Neural cell (in vitro differentiated cells): ENCODE results near the gene WDR1. TPM values are rescaled to one million over a fixed set of nuclear protein-coding genes. Genes with fewer than 3 reads are reported as not detected.

Experiments used
- H2AFZ ChIP-seq: fragments of 200-600, 300-800 bp; sonication (generic), shearing (Covaris generic); 2 replicates; pipeline ENCODE4 v1.6.0; 2014; ENCODE audit warnings: low read depth, mild to moderate bottlenecking, antibody characterized with exemption, low read length, moderate library complexity
- H3F3A ChIP-seq: fragments of 200-600 bp; shearing (Covaris generic); 2 replicates; pipeline ENCODE4 v1.6.1; 2016; ENCODE audit warnings: mild to moderate bottlenecking, moderate library complexity, mixed read lengths, antibody characterized with exemption, low read length; ENCODE audit not compliant: insufficient read depth, poor library complexity, severe bottlenecking
- H3K27ac ChIP-seq: fragments of 200-600, 300-800 bp; sonication (generic), shearing (Covaris generic); 2 replicates; pipeline ENCODE4 v1.5.1; 2014; ENCODE audit warnings: mild to moderate bottlenecking, low read length, moderate library complexity
- H3K27me3 ChIP-seq: fragments of 300-800, 200-600 bp; sonication (generic), shearing (Covaris generic); 2 replicates; pipeline ENCODE4 v1.6.0; 2014; ENCODE audit warnings: mild to moderate bottlenecking, low read depth, low read length, moderate library complexity; ENCODE audit not compliant: insufficient read depth
- H3K36me3 ChIP-seq: fragments of 300-800, 200-600 bp; sonication (generic), shearing (Covaris generic); 2 replicates; pipeline ENCODE4 v1.5.1; 2014; ENCODE audit warnings: mild to moderate bottlenecking, antibody characterized with exemption, low read length, moderate library complexity; ENCODE audit not compliant: insufficient read depth
- H3K4me2 ChIP-seq: fragments of 300-800, 200-600 bp; sonication (generic), shearing (Covaris generic); 2 replicates; pipeline ENCODE4 v1.6.0; 2014; ENCODE audit warnings: mild to moderate bottlenecking, low read length
- H3K4me3 ChIP-seq: fragments of 300-800, 200-600 bp; sonication (generic), shearing (Covaris generic); 2 replicates; pipeline ENCODE4 v1.5.1; 2014; ENCODE audit warnings: mild to moderate bottlenecking, low read length, moderate library complexity
- H3K79me2 ChIP-seq: fragments of 200-600 bp; shearing (Covaris generic); replicated peaks from 2 replicates; pipeline ENCODE4 v1.6.0; 2014; ENCODE audit warnings: mild to moderate bottlenecking, low read length, moderate library complexity; ENCODE audit not compliant: insufficient read depth
- H3K9ac ChIP-seq: fragments of 300-800, 200-600 bp; sonication (generic), shearing (Covaris generic); 2 replicates; pipeline ENCODE4 v1.6.1; 2016; ENCODE audit warnings: mild to moderate bottlenecking, low read length, mixed read lengths
- H3K9me2 ChIP-seq: fragments of 200-600 bp; shearing (Covaris generic); 2 replicates; pipeline ENCODE4 v1.6.1; 2016; ENCODE audit warnings: mild to moderate bottlenecking, low read length, mixed read lengths; ENCODE audit not compliant: insufficient read depth
- H3K9me3 ChIP-seq: fragments of 200-600, 300-800 bp; sonication (generic), shearing (Covaris generic); 2 replicates; pipeline ENCODE4 v1.6.1; 2016; ENCODE audit warnings: mild to moderate bottlenecking, mixed run types, low read length, moderate library complexity, mixed read lengths
- H4K20me1 ChIP-seq: fragments of 200-600 bp; shearing (Covaris generic); 2 replicates; pipeline ENCODE4 v1.6.1; 2016; ENCODE audit warnings: mild to moderate bottlenecking, mixed run types; ENCODE audit not compliant: insufficient read depth
- CTCF ChIP-seq: fragments of 450-650 bp; IDR thresholded peaks from 2 replicates; pipeline ENCODE4 v1.5.1; 2014; ENCODE audit warnings: antibody characterized with exemption, mild to moderate bottlenecking, moderate library complexity; ENCODE audit not compliant: poor library complexity, severe bottlenecking
- EP300 ChIP-seq: fragments of 450-650 bp; conservative IDR thresholded peaks from 2 replicates; pipeline ENCODE4 v1.6.1; 2014; ENCODE audit warnings: antibody characterized with exemption, mild to moderate bottlenecking, moderate library complexity; ENCODE audit not compliant: poor library complexity, severe bottlenecking
- EZH2 ChIP-seq: fragments of 200-600, 300-800 bp; shearing (Covaris generic), sonication (generic); IDR thresholded peaks from 2 replicates; pipeline ENCODE4 v1.6.1; 2014; ENCODE audit warnings: antibody characterized with exemption, low read length, borderline replicate concordance, mild to moderate bottlenecking; ENCODE audit not compliant: insufficient read depth, poor library complexity, severe bottlenecking
- MXI1 ChIP-seq: fragments of 450-650 bp; conservative IDR thresholded peaks from 2 replicates; pipeline ENCODE4 v1.6.1; 2014; ENCODE audit warnings: antibody characterized with exemption, mild to moderate bottlenecking; ENCODE audit not compliant: poor library complexity, severe bottlenecking
- POLR2AphosphoS5 ChIP-seq: IDR thresholded peaks from 2 replicates; pipeline ENCODE4 v1.6.1; 2012
- RAD21 ChIP-seq: fragments of 450-650 bp; conservative IDR thresholded peaks from 2 replicates; pipeline ENCODE4 v1.6.1; 2014; ENCODE audit warnings: antibody characterized with exemption, mild to moderate bottlenecking, moderate library complexity
- REST ChIP-seq: IDR thresholded peaks from 2 replicates; pipeline ENCODE4 v1.6.1; 2012; ENCODE audit warnings: borderline replicate concordance
- SMC3 ChIP-seq: fragments of 450-650 bp; conservative IDR thresholded peaks from 2 replicates; pipeline ENCODE4 v1.6.1; 2014; ENCODE audit warnings: antibody characterized with exemption, mild to moderate bottlenecking, moderate library complexity; ENCODE audit not compliant: poor library complexity
- TAF1 ChIP-seq: IDR thresholded peaks from 2 replicates; pipeline ENCODE4 v1.6.1; 2012; ENCODE audit warnings: low read depth
- polyA plus RNA-seq: library from polyadenylated mRNA; depleted of rRNA; stranded (reverse); fragments of >200 nt; gene quantifications from 2 replicates; pipeline ENCODE4 v1.2.3, GENCODE V29; 2014

The WDR1 gene
- polyA plus RNA-seq, 1 donor from 2014 or later: 106 TPM

- H3F3A ChIP-seq: no peaks in the 10 kb centered on the region
- H3K4me3 ChIP-seq: no peak overlapping the region
- no peaks in the 10 kb centered on the region for H3K36me3 ChIP-seq
- H3K79me2 ChIP-seq: peaks cover 27% of the 10 kb centered on the region
- H3K9me3 ChIP-seq: no peaks in the 10 kb centered on the region
- no peak overlapping the region for H3K4me2 ChIP-seq
- peaks cover 4% of the 10 kb centered on the region for H4K20me1 ChIP-seq
- no peak overlapping the region for H2AFZ ChIP-seq
- no peaks in the 10 kb centered on the region for H3K9me2 ChIP-seq
- no peaks in the 10 kb centered on the region for H3K27me3 ChIP-seq
- no peak overlapping the region for H3K9ac ChIP-seq
- no peak for TF ChIP-seq CTCF
- TF ChIP-seq POLR2AphosphoS5: peak; percentile 8
- no peak for TF ChIP-seq EZH2
- no peak for TF ChIP-seq TAF1
- TF ChIP-seq MXI1: no peak
- no peak overlapping the region for H3K27ac ChIP-seq
Observed at GRCh38 chr4:10109995-10110670, 6.5 kb downstream of the WDR1 start.

- no peaks in the 10 kb centered on the region for H3K9me2 ChIP-seq
- no peaks in the 10 kb centered on the region for H3K36me3 ChIP-seq
- H2AFZ ChIP-seq: no peak overlapping the region
- H3K79me2 ChIP-seq: peaks cover 21% of the 10 kb centered on the region
- H3K27ac ChIP-seq: no peak overlapping the region
- H3K27me3 ChIP-seq: no peaks in the 10 kb centered on the region
- peaks cover 4% of the 10 kb centered on the region for H4K20me1 ChIP-seq
- no peak overlapping the region for H3K9ac ChIP-seq
- H3F3A ChIP-seq: no peaks in the 10 kb centered on the region
- H3K4me2 ChIP-seq: no peak overlapping the region
- no peak overlapping the region for H3K4me3 ChIP-seq
- H3K9me3 ChIP-seq: no peaks in the 10 kb centered on the region
- TF ChIP-seq REST (no peak), RAD21 (no peak), SMC3 (no peak), EZH2 (no peak), POLR2AphosphoS5 (no peak), EP300 (no peak), TAF1 (no peak), MXI1 (no peak), CTCF (no peak)
Observed at GRCh38 chr4:10108818-10109783, 7.5 kb downstream of the WDR1 start.
